Endothelial cell of umbilical vein (primary cell): Measurements from ENCODE around the gene ATF3.

Source experiments
- EZH2 ChIP-seq: IDR thresholded peaks from 2 replicates; pipeline ENCODE4 v1.6.1; 2012; ENCODE audit warnings: borderline replicate concordance, low read depth, mild to moderate bottlenecking, moderate library complexity, low read length, inconsistent platforms; ENCODE audit not compliant: severe bottlenecking
- MYC ChIP-seq: IDR thresholded peaks from one replicate; pipeline ENCODE4 v1.6.1; 2011; ENCODE audit warnings: mild to moderate bottlenecking, low read depth, low read length
- POLR2A ChIP-seq: IDR thresholded peaks from 2 replicates; pipeline ENCODE4 v1.6.1; 2012; ENCODE audit warnings: low read depth, mild to moderate bottlenecking, control low read depth, low read length
- POLR2AphosphoS5 ChIP-seq: IDR thresholded peaks from 2 replicates; pipeline ENCODE4 v1.6.1; 2012; ENCODE audit warnings: low read depth, mild to moderate bottlenecking, control low read depth, low read length, moderate library complexity; ENCODE audit not compliant: insufficient read depth
- TF ChIP-seq, protein P1 (sequence below), 2 donors: IDR thresholded peaks; 1 replicate in 1 of 2; 2 replicates in 1 of 2; pipeline ENCODE4 v1.5.1; 2011; ENCODE audit warnings: low read length in 2 of 2, mild to moderate bottlenecking in 2 of 2, moderate library complexity in 2 of 2, control low read depth in 1 of 2, inconsistent platforms in 1 of 2, low read depth in 1 of 2; ENCODE audit not compliant: insufficient read depth in 1 of 2; ENCODE audit errors: extremely low read depth in 1 of 2

DNA sequence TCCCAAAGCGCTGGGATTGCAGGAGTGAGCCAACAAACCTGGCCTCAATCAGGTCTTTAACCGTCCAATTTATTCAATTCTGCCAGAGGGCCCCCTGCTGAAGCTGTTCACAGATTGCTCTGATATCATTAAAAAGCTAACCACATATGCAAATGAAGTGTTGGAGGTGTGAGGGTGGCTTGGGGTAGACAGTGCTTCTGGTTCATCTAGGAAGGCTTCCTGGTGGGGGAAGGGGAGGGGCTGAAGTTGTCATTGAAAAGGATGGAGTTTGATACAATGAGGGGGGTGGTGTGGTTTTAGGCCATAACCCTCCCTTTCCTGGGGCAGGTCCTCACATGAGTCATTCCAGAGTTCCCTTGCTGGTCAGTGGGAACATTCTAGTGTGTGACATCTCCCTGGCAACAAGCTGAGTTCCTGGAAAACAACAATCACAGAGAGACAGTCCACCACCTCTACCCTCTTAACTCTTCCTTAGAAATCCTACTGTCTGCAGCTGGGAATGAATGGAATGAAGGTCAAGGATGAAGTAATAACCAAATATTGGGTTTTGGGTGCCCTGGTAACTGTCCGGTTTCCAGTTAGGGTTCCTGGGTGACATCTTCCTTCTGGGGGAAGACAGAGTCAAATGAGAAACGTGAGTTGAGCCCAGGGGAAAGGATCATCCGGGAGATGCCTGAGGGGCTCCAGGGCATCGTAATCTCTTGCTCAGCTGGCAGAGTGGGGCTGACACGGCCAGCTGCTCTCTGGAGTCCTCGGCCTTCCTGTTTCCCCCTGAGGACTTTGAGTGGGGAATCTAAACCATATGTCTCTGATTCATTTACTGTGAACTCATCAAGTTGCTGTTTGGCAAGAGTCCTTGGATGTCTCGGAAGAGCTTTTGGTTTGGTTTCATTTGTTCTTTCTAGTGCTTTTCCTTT is 58.9 kb downstream of the ATF3 start:
- no peak for TF ChIP-seq POLR2A
- TF ChIP-seq, protein P1, sequence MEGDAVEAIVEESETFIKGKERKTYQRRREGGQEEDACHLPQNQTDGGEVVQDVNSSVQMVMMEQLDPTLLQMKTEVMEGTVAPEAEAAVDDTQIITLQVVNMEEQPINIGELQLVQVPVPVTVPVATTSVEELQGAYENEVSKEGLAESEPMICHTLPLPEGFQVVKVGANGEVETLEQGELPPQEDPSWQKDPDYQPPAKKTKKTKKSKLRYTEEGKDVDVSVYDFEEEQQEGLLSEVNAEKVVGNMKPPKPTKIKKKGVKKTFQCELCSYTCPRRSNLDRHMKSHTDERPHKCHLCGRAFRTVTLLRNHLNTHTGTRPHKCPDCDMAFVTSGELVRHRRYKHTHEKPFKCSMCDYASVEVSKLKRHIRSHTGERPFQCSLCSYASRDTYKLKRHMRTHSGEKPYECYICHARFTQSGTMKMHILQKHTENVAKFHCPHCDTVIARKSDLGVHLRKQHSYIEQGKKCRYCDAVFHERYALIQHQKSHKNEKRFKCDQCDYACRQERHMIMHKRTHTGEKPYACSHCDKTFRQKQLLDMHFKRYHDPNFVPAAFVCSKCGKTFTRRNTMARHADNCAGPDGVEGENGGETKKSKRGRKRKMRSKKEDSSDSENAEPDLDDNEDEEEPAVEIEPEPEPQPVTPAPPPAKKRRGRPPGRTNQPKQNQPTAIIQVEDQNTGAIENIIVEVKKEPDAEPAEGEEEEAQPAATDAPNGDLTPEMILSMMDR (IDR thresholded peaks at IDR 0.05; ENCODE audit: extremely low read depth in 1 of 2, insufficient read depth in 1 of 2, low read depth in 1 of 2, low read length in 2 of 2) = no peak
- TF ChIP-seq EZH2 = no peak
- TF ChIP-seq MYC = no peak
- peak; percentile 47 for TF ChIP-seq POLR2AphosphoS5
